HG03060 (cell line): ENCODE results near the gene ADORA2A.

ENCODE experiments used
- ATAC-seq: cut with Tn5 transposase; IDR thresholded peaks from one replicate; pipeline ENCODE4 v1.9.1; 2021; ENCODE audit warnings: low read depth, moderate number of reproducible peaks; ENCODE audit not compliant: unreplicated experiment

The ADORA2A gene

GRCh38 chr22:24417200-24417599 lies 10.2 kb upstream of the ADORA2A start:
- no peak for ATAC-seq

GRCh38 chr22:24417901-24418641 lies 9.3 kb upstream of the ADORA2A start:
- ATAC-seq: no peak

GRCh38 chr22:24418786-24419474 lies 8.5 kb upstream of the ADORA2A start:
- ATAC-seq: no peak

GRCh38 chr22:24419475-24419850 lies 7.9 kb upstream of the ADORA2A start:
- ATAC-seq: no peak

GRCh38 chr22:24420072-24420976 lies 7.1 kb upstream of the ADORA2A start:
- no peak for ATAC-seq

- ATAC-seq: no peak
Measured at GRCh38 chr22:24420977-24421343, 6.4 kb upstream of the ADORA2A start.

- ATAC-seq: no peak
Measured at GRCh38 chr22:24421428-24421931, 5.9 kb upstream of the ADORA2A start.

- ATAC-seq: no peak
Measured at GRCh38 chr22:24422102-24422665, 5.2 kb upstream of the ADORA2A start.

- no peak for ATAC-seq
Measured at GRCh38 chr22:24423519-24424000, 3.8 kb upstream of the ADORA2A start.

- ATAC-seq: no peak
Measured at GRCh38 chr22:24424001-24424900, 3.1 kb upstream of the ADORA2A start.

- ATAC-seq: no peak
Measured at GRCh38 chr22:24424901-24425775, 2.3 kb upstream of the ADORA2A start.

GRCh38 chr22:24426436-24426835 lies 963 bp upstream of the ADORA2A start:
- no peak for ATAC-seq

- no peak for ATAC-seq
Measured at GRCh38 chr22:24426851-24427499, 424 bp upstream of the ADORA2A start.

GRCh38 chr22:24428751-24429410 lies 1.5 kb downstream of the ADORA2A start:
- no peak for ATAC-seq

GRCh38 chr22:24429411-24430365 lies 2.3 kb downstream of the ADORA2A start:
- no peak for ATAC-seq
